K562 (cell line): ENCODE measurements around the gene APOL2. TPM values are rescaled to one million over a fixed set of nuclear protein-coding genes. Genes with fewer than 3 reads are reported as not detected.
"Not testable (repeated sequence)": the region's sequence is repeated elsewhere in the genome, so short reads cannot be mapped to it uniquely, and the experiment has no call there.

Source experiments
- ATAC-seq: fragments of 200-7000 bp; cut with Tn5 transposase; 3 replicates; pipeline ENCODE4 v1.9.1; 2020; ENCODE audit warnings: moderate library complexity
- BruUV-seq: library from RNA; stranded (reverse); fragments of 400-500 nt; replicated peaks from 2 replicates; lab custom pipeline; 2021; lab: Mats Ljungman, UMichigan
- CTCF ChIA-PET: fragments of 300-600 bp; formaldehyde crosslinking; extraction: SDS; loops from one replicate; lab custom pipeline; 2021; ENCODE audit warnings: low intra/inter-chr PET ratio; lab: Yijun Ruan, JAX
- POLR2A ChIA-PET: fragments of 300-600, 350-650 bp; sonication (Branson Sonifier 250); formaldehyde crosslinking; extraction: SDS; loops from one replicate; lab custom pipeline; 2021; ENCODE audit warnings: antibody characterized with exemption, inconsistent platforms; lab: Yijun Ruan, JAX
- DNase-seq, 4 experiments: peaks; one replicate each; pipeline versions ENCODE4 v3.0.0 to v3.0.0-alpha.2; 2011 to 2018; ENCODE audit warnings: low spot score in 3 of 4, mixed read lengths in 3 of 4; ENCODE audit errors: extremely low read depth in 1 of 4
- FAIRE-seq: peaks from 2 replicates; lab custom pipeline; 2011; peaks lifted over from hg19 to GRCh38; lab: Jason Lieb, UNC
- H2AFZ ChIP-seq: 2 replicates; pipeline ENCODE4 v1.6.0; 2011; ENCODE audit warnings: low read depth, low read length, control low read depth, inconsistent platforms
- H3K27ac ChIP-seq: fragments of 200-600 bp; 3 replicates; pipeline ENCODE4 v1.8.0; 2011; ENCODE audit warnings: low read depth, mild to moderate bottlenecking, control low read depth, inconsistent platforms, low read length, moderate library complexity, mixed read lengths; ENCODE audit errors: extremely low read depth
- H3K27me3 ChIP-seq, 2 experiments: fragments of 300-600 bp in 1 of 2; 2 replicates in 1 of 2; 3 replicates in 1 of 2; pipeline versions ENCODE4 v1.6.0 to v1.8.0; 2011; ENCODE audit warnings: inconsistent platforms in 2 of 2, low read length in 2 of 2, mild to moderate bottlenecking in 1 of 2, mixed read lengths in 1 of 2, moderate library complexity in 1 of 2; ENCODE audit not compliant: control insufficient read depth in 2 of 2, insufficient read depth in 2 of 2
- H3K36me3 ChIP-seq: fragments of 300-600 bp; 3 replicates; pipeline ENCODE4 v1.8.0; 2011; ENCODE audit warnings: mild to moderate bottlenecking, low read length, inconsistent platforms; ENCODE audit not compliant: control insufficient read depth, insufficient read depth
- H3K4me1 ChIP-seq, 2 experiments: fragments of 200-600 bp in 1 of 2; replicated peaks in 1 of 2; 2 replicates in 1 of 2; 3 replicates in 1 of 2; pipeline versions ENCODE4 v1.5.1 to v1.8.0; 2011; ENCODE audit warnings: inconsistent platforms in 2 of 2, low read length in 2 of 2, mild to moderate bottlenecking in 1 of 2, mixed read lengths in 1 of 2, moderate library complexity in 1 of 2; ENCODE audit not compliant: control insufficient read depth in 2 of 2, insufficient read depth in 2 of 2
- H3K4me2 ChIP-seq: 2 replicates; pipeline ENCODE4 v1.6.1; 2011; ENCODE audit warnings: low read length, control low read depth, inconsistent platforms, mixed read lengths; ENCODE audit not compliant: insufficient read depth
- H3K4me3 ChIP-seq: fragments of 200-600 bp; sonication (generic), shearing (Covaris generic); 2 replicates; pipeline ENCODE4 v1.5.1; 2016; ENCODE audit warnings: control low read depth, inconsistent platforms
- H3K79me2 ChIP-seq: fragments of 200-600 bp; 3 replicates; pipeline ENCODE4 v1.8.0; 2011; ENCODE audit warnings: low read length, inconsistent platforms; ENCODE audit not compliant: control insufficient read depth, insufficient read depth
- H3K9ac ChIP-seq, 2 experiments: 2 replicates each; pipeline versions ENCODE4 v1.6.0 to v1.6.1; 2011; ENCODE audit warnings: low read depth in 2 of 2, low read length in 2 of 2, control low read depth in 1 of 2, inconsistent platforms in 1 of 2, mild to moderate bottlenecking in 1 of 2, mixed read lengths in 1 of 2; ENCODE audit not compliant: insufficient read depth in 1 of 2
- H3K9me1 ChIP-seq: one replicate; pipeline ENCODE4 v1.6.0; 2011; ENCODE audit warnings: inconsistent platforms, mild to moderate bottlenecking, low read length, moderate library complexity; ENCODE audit not compliant: control insufficient read depth, insufficient read depth
- H3K9me3 ChIP-seq: replicated peaks from 2 replicates; pipeline ENCODE4 v1.5.1; 2011; ENCODE audit warnings: low read depth, low read length, inconsistent platforms; ENCODE audit not compliant: control insufficient read depth, insufficient read depth
- H4K20me1 ChIP-seq: replicated peaks from 2 replicates; pipeline ENCODE4 v1.6.1; 2011; ENCODE audit warnings: low read length, inconsistent platforms, mixed read lengths; ENCODE audit not compliant: control insufficient read depth, insufficient read depth
- ADNP ChIP-seq: fragments of 200-800 bp; sonication (Bioruptor generic); IDR thresholded peaks from 2 replicates; pipeline ENCODE4 v1.6.1; 2016; ENCODE audit warnings: missing genetic modification characterization, missing compliant biosample characterization
- BRD4 ChIP-seq: fragments of 200-600 bp; sonication (generic); IDR thresholded peaks from 2 replicates; pipeline ENCODE4 v1.6.1; 2017; ENCODE audit warnings: inconsistent platforms
- CTBP1 ChIP-seq: fragments of 450-650 bp; IDR thresholded peaks from 2 replicates; pipeline ENCODE4 v1.6.1; 2016; ENCODE audit warnings: borderline replicate concordance
- HES1 ChIP-seq: fragments of 450-650 bp; IDR thresholded peaks from 2 replicates; pipeline ENCODE4 v1.6.1; 2016; ENCODE audit warnings: low read depth, mild to moderate bottlenecking, moderate library complexity
- HNRNPUL1 ChIP-seq: fragments of 200-400 bp; formaldehyde crosslinking; IDR thresholded peaks from 2 replicates; pipeline ENCODE4 v1.6.1; 2017; ENCODE audit warnings: low read length
- KLF6 ChIP-seq: fragments of 250-450 bp; sonication (Bioruptor Pico); IDR thresholded peaks from 2 replicates; pipeline ENCODE4 v1.4.0; 2020; ENCODE audit warnings: mild to moderate bottlenecking, moderate library complexity, borderline replicate concordance
- MAFG ChIP-seq: fragments of 450-650 bp; conservative IDR thresholded peaks from 2 replicates; pipeline ENCODE4 v1.6.1; 2016; ENCODE audit warnings: missing genetic modification characterization, missing compliant biosample characterization
- NUFIP1 ChIP-seq: fragments of 450-650 bp; IDR thresholded peaks from 2 replicates; pipeline ENCODE4 v1.6.1; 2018; ENCODE audit not compliant: partially characterized antibody
- RAD51 ChIP-seq: fragments of 450-650 bp; IDR thresholded peaks from 2 replicates; pipeline ENCODE4 v1.7.1; 2016; ENCODE audit warnings: low read depth, mild to moderate bottlenecking, borderline replicate concordance
- SNAPC5 ChIP-seq: fragments of 250-450 bp; sonication (Bioruptor Pico); IDR thresholded peaks from 2 replicates; pipeline ENCODE4 v1.8.0; 2021; ENCODE audit warnings: moderate library complexity, mild to moderate bottlenecking, inconsistent platforms
- STAT6 ChIP-seq: sonication (generic); formaldehyde crosslinking; IDR thresholded peaks from 2 replicates; pipeline ENCODE4 v1.8.1; 2023; ENCODE audit warnings: mild to moderate bottlenecking, missing genetic modification reagents
- ZC3H4 ChIP-seq: sonication (generic); formaldehyde crosslinking; IDR thresholded peaks from 2 replicates; pipeline ENCODE4 v1.9.0; 2021; ENCODE audit warnings: missing genetic modification reagents, borderline replicate concordance
- ZNF830 ChIP-seq: fragments of 250-450 bp; sonication (Bioruptor Pico); IDR thresholded peaks from 2 replicates; pipeline ENCODE4 v1.5.0; 2021; ENCODE audit warnings: mild to moderate bottlenecking
- ZZZ3 ChIP-seq: fragments of 450-650 bp; IDR thresholded peaks from 2 replicates; pipeline ENCODE4 v1.6.1; 2016; ENCODE audit warnings: antibody characterized with exemption, mild to moderate bottlenecking, moderate library complexity
- WGBS: fragments of 100-300 bp; shearing (Covaris generic); methylation state at CpG from one replicate; pipeline ENCODE4 v1.1.6; 2016; ENCODE audit warnings: low coverage, mixed read lengths; ENCODE audit not compliant: insufficient coverage; ENCODE audit errors: missing lambda C conversion rate; 5-methylcytosine and 5-hydroxymethylcytosine counted together
- in situ Hi-C: fragments of 300-500 bp; cut with MboI; formaldehyde crosslinking; loops from 4 replicates; pipeline ENCODE4 v1.15.0; 2018; ENCODE audit warnings: inconsistent platforms, mixed read lengths
- intact Hi-C: fragments of 100-400 bp; cut with micrococcal nuclease; formaldehyde crosslinking; loops from 2 replicates; pipeline ENCODE4 v1.14.2; 2022
- polyA plus RNA-seq, 8 experiments: library from polyadenylated mRNA; depleted of rRNA in 4 of 8; stranded (reverse) in 5 of 8; unstranded in 3 of 8; fragments of >200 nt; fragmentation: Nextera tagmentation in 2 of 8; fragmentation: Illumina TruSeq in 1 of 8; extraction: Ambion mirVana in 2 of 8; extraction: Trizol in 1 of 8; gene quantifications; 2 replicates each; pipeline versions ENCODE4 v1.2.1 to v1.2.3, GENCODE V29; 2011 to 2014; ENCODE audit warnings: inconsistent platforms in 1 of 8, missing spikeins in 1 of 8
- total RNA-seq, 7 experiments: library from RNA; depleted of rRNA in 6 of 7; stranded (reverse); fragments of >200 nt in 6 of 7; fragmentation: Illumina TruSeq in 2 of 7; extraction: Trizol in 2 of 7; gene quantifications; 2 replicates each; pipeline versions ENCODE4 v1.2.1 to v1.2.3, GENCODE V29; 2011 to 2021; ENCODE audit warnings: low replicate concordance in 1 of 7

Gene APOL2
- total and polyA plus RNA-seq, 9 of the 15 experiments (the other 6 are each of a cell fraction or from before 2014, with no cell fraction given), result 2.7 to 10.6 (median 8.9) TPM

GRCh38 chr22:36274531-36274930, 35.2 kb upstream of the APOL2 start:
- H3K9ac ChIP-seq, result no peak overlapping the region
- H3K9me1 ChIP-seq, result no peaks in the 10 kb centered on the region
- ChIA-PET POLR2A (interaction anchor here (0.6 to 1.3 kb wide), 2 partner anchors 12 to 58 kb away, joined by 3 read pairs; no protein-coding TSS in a partner anchor), CTCF (interaction anchor here (0.6 kb wide), 1 partner anchor 645 kb away, joined by 3 read pairs; no protein-coding TSS in a partner anchor)
- no peaks in the 10 kb centered on the region for H3K27me3 ChIP-seq
- peak overlapping the region; percentile 51; the same call in 1 of the 2 replicates for H2AFZ ChIP-seq
- TF ChIP-seq ZZZ3 (no peak), ZC3H4 (no peak), NUFIP1 (no peak), MAFG (tag) (no peak), RAD51 (no peak), ADNP (tag) (no peak), HES1 (no peak), SNAPC5 (CRISPR knock-in tag) (no peak), STAT6 (CRISPR knock-in tag) (no peak), KLF6 (CRISPR knock-in tag) (no peak), ZNF830 (CRISPR knock-in tag) (no peak), BRD4 (no peak), HNRNPUL1 (no peak), CTBP1 (no peak)
- no peak for FAIRE-seq
- in situ Hi-C loops, result no loop called here
- no peak overlapping the region for H3K4me3 ChIP-seq
- no peaks in the 10 kb centered on the region for H3K36me3 ChIP-seq
- intact Hi-C loops, result no loop called here
- no peaks in the 10 kb centered on the region for H4K20me1 ChIP-seq
- BruUV-seq, result no TSS peak
- WGBS, result 21% methylated on average over 4 of the region's 5 CpGs
- no peaks in the 10 kb centered on the region for H3K79me2 ChIP-seq
- peaks cover 0 to 4% of the 10 kb centered on the region in 2 experiments; a peak in 2 of 5 replicates for H3K4me1 ChIP-seq
- H3K9me3 ChIP-seq, result no peaks in the 10 kb centered on the region
- DNase-seq, result no peak
- no peak for ATAC-seq
- no peak overlapping the region for H3K27ac ChIP-seq
- H3K4me2 ChIP-seq, result no peak overlapping the region

GRCh38 chr22:36271951-36272350, 32.6 kb upstream of the APOL2 start:
- H3K36me3 ChIP-seq, H3K27me3 ChIP-seq, H3K4me3 ChIP-seq, H4K20me1 ChIP-seq, H3K9me1 ChIP-seq, DNase-seq, H2AFZ ChIP-seq, H3K9me3 ChIP-seq, H3K4me1 ChIP-seq, ATAC-seq, FAIRE-seq, intact Hi-C loops, H3K9ac ChIP-seq, CTCF ChIA-PET, H3K27ac ChIP-seq, H3K4me2 ChIP-seq, BruUV-seq, in situ Hi-C loops, H3K79me2 ChIP-seq: not testable (repeated sequence)
- 100% methylated on average over 1 of the region's 5 CpGs for WGBS
- POLR2A ChIA-PET, result interaction anchor here (1.0 to 1.5 kb wide), 3 partner anchors 8 to 19 kb away, joined by 3 to 4 read pairs (median 3); partner anchors contain the start of gene APOL1
